ENCODE measurements around the gene BLOC1S4.
"Not testable (repeated sequence)": the region's sequence is repeated elsewhere in the genome, so short reads cannot be mapped to it uniquely, and the experiment has no call there.

BLOC1S4 gene

DNA sequence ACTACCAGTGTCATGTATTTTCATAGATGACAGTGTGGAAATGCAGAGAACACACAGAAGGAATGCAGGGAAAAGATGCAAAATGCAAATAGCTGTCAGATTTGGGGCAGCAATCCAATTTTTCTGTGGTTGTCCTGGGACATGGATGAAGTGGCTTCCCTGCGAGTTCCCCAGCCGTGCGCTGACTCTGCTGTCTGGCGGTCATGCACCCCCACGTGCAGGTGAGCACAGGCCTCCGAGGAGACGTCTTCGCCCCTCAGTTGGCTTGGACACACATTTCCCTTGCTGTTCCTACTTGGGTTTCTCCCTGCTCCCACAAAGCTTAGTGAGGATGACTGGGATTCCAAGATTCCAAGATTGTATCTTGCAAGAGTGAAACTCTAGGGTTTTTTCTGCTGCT, 24.4 kb downstream of the BLOC1S4 start:
- DNase-seq (ENCODE audit: low spot score) = no peak

DNA sequence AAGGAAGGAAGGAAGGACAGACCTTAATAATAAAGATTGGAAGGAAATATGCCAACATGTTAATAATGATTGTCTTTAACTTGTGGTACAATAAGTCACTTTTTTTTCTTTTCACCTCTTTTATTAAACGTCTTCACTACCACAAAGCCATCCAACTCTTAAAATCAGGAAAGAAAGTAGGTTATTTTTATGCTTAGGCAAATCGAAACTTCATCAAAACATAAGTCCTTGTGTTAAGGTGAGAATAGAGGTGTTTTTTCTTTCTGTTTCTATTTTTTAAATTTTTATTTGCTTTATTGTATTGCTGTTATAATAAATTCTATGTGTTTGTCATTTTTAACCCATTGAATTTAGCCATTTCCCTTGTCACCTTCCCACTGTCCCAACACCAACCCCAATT, 26.5 kb downstream of the BLOC1S4 start:
- no peak for DNase-seq (ENCODE audit: low spot score)

DNA sequence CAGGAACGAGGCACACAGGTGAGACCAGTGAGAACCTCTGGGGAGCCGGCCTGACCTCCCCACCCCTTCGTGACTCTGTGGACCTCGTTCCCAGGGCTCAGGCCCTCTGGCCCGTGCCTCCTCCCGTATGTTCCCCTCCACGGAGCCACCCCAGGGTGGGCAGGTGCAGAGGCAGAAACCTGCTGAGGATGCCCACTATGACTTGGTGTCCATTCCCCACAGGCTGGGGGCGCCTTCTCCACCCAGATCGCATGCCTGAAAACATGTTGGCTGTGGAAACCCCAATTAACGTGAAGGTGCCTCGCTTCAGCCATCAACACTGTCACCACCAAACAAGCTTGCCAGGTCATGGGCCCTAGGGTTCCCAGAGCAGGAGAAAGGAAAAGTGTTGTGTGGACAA, 27.0 kb downstream of the BLOC1S4 start:
- DNase-seq (ENCODE audit: low spot score) = no peak

DNA sequence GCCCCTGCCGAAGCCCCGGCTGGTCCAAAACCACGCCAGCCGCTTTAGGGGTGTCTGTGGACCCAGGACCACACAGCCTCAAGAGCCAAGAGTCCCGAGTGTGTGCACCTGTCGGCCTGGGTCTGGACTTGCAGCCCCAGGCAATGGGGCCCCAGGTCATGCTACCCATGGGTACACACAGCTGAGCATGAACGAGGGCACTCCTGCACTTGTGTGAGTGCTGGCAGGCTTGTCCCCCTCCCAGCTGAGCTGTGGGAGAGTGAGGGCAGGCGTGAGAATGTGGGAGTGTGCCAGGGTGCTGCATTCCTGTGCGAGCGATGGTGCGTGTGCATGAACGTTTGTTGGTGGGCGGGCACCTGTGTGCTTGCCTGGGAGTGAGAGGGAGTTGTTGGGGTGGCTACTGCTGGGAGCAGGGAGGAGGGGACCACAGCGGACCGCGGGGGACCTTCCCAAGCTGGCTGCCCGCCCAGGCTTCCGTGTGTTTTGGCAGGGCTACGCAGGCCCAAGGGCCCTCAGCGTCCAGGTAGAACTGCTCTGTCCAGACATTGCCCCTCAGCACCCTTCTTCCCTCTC, 30.8 kb downstream of the BLOC1S4 start:
- DNase-seq (ENCODE audit: low spot score) = no peak

DNA sequence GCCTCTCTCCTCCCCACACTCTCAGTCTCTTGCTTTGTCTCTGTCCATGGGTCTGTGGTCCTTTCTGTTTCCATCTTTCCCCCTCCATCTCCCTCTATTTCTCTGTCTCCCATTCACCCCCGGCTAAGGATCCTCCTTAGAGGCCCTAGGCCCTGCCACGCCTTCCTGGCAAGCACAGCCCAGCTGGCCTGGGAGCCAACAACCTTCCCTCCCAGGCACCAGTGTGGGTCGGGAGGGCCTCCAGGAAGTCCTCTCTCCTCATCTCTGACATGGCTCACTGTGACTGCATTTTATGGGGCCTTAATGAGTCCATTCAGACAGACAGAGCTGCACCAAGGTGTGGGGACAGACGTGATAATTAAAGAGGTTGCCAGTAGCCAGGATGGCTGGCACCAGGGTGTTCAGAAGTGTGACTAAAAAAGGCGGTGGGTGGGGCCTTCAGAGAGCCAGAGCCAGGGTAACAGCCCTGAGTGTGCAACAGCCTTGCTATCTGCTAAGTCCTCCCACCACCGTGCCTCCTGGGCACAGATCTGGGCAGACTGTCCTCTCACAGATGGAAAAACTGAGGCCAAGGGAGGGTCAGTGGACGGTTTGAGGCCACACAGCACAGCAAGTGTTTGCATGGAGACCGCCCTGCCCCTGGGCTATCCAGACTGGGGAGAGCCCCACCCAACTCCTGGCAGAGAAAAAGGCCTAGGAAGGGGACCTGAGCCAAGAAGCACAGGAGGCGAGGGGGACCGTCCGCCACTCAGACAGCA, 31.5 kb downstream of the BLOC1S4 start:
- peak; percentile 80 for DNase-seq (ENCODE audit: low spot score)

DNA sequence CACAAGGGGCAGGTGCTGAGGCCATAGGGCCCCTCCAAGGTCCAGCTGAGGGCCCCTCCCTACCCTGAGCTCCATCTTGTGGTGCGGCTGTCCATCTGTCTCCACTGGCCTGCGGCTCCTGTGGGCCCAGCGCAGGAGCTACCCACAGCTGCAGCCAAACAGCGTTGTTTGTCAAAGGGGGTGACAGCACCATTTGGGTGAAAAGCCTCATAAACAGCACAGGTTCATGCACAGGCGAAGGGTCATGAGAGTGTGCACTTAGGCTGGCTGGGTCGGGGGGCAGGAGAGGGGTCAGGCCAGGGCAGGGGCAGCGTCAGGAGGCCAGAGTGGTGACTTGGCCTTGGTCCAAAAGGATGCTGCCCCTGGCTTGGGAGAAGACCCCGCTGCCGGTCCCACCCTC, 32.3 kb downstream of the BLOC1S4 start:
- no peak for DNase-seq (ENCODE audit: low spot score)

DNA sequence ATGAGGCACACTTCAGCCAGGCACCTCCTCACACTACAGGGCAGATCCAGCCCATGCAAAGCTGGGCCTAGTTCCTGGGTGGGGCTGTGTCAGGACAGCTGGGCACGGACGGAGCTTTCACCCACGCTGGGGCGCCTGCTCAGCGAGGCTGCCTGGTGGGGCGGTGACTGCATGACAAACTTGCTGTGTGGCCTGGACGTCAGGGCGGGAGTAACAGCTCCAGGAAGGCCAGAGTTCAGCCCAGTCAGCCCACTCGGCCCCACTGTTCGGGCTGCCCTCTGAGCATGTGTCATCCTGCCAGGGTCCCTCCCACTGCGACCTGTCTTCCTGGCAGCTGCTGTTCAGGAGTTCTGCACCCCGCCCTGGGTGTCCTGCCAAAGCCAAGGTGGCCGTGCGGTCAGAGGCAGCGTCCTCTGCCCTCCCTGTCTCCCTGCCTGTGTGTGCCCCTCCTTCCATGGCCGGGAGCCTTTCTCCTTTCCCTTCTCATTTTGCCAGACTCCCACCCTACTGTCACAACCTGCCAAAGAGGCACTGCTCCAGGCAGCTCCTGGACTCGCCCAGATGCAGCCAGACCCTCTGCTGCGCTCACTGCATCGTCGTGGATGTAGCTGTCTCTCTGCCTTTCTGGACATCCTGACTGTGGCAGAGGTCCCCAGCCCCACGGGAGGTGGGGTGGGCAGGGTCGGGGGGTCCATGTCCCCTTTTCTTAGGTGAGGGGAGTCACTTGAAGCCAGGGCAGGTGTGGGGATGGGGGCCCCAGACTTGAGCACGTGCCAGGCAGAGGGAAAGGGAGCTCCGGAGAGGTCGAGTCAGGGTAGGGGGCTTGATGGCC, 33.6 kb downstream of the BLOC1S4 start:
- peak; percentile 60 for DNase-seq (ENCODE audit: low spot score)

DNA sequence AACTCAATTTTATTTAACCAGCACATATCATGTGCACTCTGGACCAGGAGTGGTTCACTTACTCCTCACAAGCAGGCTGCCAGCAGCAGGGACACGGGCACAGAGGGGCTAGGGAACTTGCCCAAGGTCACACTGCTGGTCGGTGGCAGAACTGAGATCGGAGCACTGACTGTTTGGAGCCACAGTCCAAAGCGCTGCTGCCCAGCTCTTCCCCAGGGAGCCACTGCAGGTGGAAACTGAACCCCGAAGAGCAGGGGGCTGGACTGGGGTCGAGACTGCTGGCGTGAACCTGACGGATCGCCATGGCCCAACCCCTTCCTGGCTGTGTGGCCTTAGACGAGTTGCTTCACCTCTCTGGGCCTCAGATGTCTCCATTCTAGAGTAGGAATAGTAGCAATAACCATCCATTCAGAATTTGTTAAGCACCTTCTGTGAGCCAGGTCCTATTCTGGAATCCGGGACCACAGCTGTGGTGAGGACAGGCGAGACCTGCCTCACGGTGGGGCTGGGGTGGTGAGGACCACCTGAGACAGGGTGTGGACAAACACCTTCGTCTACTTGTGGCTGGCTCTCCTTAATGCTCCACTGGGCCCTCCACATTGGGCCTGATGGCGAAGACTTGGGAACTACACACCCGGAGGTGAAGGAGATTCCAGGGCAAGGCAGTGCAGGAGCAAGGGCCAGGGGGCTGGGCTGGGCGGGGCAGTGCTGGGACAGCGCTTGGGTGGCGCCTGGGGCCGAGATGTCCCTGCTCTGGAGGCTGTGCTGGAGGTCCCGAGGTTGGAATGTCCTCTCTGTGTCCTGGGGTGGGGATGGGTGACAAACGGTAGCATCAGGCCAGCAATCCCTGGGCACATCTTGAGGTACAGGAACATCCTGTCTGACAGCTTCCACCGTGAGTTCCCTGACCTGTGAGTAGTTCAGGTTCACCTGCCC, 34.6 kb downstream of the BLOC1S4 start:
- no peak for DNase-seq (ENCODE audit: low spot score)

DNA sequence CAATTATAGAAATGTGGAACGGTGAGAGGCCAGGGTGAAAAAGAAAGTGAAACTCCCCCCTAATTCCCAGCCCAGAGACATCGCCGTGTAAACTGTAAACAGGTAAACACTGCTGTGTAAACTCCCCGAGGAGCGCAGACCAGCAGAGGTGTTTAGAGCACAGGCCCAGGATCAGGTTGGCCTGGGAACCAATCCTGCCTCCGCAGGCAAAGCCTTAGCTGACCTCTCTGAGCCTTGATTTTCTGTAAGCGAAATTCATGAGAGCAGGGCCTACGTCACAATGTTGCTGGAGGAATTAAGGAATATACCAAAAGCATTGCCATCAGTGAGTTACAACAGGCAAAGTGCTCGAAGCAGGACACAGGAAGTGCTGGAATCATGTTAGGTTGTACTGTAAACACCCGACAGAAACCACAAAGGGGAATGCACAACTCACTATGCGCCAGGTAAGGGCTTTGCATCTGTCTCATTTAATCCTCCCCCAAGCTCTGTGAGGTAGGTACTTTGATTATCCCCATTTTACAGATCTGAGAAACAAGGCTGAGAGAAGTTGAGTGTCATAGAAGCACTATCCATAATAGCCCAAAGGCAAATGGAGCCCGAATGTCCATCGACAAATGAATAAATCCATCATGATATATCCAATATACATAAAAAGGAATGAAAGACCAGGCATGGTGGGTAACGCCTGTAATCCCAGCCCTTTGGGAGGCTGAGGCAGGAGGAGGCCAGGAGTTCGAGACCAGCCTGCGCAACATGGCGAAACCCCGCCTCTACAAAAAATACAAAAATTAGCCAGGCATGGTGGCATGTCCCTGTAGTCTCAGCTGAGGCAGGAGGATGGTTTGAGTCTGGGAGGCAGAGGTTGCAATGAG, 35.9 kb downstream of the BLOC1S4 start:
- DNase-seq (ENCODE audit: low spot score) = no peak

DNA sequence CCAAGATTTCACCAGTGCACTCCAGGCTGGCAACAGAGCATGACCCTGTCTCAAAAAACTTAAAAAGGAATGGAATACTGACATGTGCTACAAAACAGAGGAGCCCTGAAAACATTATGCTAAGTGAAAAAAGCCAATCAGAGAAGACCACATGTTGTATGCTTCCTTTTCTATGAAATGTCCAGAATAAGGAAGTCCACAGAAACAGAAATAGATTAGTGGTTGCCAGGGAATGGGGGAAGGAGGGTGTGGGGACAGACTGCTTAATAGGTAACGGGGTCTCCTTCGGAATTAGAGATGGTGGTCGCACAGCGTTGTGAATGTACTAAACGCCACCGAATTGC, 36.5 kb downstream of the BLOC1S4 start:
- DNase-seq (ENCODE audit: low spot score) = no peak

DNA sequence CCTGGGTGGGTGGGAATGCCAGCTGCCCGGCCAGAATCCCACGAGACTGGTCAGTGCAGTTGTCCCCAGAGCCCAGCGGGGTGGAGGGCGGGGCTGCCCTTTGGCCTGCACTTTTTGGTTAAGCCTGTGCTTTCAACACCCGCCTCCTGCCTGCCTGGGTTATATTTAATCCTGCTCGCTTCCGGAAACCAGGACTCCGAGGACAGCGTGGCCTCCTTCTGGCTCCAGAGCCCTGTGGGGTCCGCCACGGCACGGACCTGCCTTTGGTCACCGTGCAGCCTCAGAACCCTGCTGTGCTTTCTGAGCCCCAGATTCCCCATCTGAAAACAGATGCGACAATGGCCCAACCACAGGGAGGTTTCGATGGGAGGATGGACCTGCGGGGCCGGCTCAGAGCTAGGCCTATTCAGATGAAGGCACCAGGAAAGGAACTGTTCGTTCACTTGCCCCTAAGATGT, 37.2 kb downstream of the BLOC1S4 start:
- no peak for DNase-seq (ENCODE audit: low spot score)

DNA sequence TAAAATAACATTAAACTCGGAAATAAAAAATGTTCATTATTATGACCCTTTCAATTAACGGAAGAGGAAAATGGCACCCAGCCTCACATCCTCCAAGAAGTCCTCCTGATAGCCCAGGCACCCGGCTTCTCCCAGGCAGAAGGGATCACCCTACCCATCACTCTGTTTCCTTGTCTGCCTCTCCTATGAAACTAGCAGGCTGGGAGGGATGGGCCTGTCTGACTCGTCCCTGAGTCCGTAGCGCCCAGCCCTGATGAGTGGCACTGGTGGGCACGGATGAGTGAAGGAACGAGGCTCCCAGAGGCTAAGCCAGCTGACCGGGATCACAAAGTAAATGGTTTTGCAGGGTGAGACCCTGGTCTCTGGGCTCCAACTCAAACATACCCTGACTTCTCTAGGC, 37.9 kb downstream of the BLOC1S4 start:
- DNase-seq (ENCODE audit: low spot score) = no peak

DNA sequence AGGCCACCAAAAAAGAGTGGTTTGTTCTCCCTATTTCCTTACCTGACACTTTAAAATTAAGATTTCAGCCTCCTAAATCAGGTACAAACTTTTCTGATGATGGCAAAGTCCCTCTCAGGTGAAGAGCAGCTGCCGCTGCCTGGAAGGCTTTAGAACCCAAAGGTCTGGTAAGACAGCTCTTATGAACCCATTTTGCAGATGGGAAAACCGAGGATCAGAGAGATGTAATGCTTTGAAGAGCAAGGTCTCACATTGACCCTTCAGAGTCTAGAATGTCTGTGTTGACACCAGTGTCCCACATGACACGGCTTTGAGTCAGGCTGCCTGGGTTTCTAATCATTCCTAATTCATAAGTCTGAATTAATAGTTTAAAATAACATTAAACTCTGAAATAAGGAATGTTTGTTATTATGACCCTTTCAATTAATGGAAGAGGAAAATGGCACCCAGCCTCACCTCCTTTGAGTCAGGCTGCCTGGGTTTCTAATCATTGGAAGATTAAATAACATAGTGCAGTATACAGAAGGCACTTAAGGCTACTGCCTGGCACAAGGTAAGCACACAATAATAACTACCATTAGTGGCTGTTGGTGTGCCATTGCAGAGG, 38.6 kb downstream of the BLOC1S4 start:
- DNase-seq (ENCODE audit: low spot score) = no peak

DNA sequence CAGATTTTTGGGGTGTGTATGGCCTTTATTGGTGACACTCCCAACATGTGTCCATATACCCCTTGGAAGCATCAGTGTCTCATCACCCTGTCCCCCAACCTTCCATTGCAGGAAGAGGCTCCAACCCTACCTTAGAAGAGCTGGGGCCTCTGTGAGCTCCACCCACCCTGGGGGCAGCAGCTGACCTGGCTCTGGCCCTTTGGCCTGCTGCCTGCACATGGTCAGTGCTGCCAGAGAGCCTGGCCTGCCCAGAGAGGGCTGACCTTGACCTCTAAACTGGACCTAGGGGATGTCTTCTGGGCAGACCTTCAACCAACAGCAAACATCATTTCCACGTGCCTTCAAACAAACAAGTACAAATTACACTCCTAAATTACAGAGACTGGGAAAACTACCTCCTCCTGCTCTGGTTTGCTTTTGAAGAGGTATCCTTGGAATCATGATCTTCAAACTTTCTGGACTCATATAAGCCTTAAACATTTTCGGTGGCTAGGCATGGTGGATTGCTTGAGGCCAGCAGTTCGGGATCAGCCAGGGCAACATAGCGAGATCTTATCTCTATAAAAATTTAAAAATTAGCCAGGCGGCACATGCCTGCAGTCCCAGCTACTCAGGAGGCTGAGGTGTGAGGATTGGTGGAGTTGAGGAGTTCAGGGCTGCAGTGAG, 39.2 kb downstream of the BLOC1S4 start:
- no peak for DNase-seq (ENCODE audit: low spot score)

DNA sequence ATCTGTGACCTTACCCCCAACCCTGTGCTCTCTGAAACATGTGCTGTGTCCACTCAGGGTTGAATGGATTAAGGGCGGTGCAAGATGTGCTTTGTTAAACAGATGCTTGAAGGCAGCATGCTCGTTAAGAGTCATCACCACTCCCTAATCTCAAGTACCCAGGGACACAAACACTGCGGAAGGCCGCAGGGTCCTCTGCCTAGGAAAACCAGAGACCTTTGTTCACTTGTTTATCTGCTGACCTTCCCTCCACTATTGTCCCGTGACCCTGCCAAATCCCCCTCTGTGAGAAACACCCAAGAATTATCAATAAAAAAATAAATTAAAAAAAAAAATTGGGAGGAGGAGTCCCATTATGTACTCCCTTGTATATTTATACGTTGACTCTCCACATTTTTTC, 40.4 kb downstream of the BLOC1S4 start:
- not testable (repeated sequence) for DNase-seq (ENCODE audit: low spot score)

DNA sequence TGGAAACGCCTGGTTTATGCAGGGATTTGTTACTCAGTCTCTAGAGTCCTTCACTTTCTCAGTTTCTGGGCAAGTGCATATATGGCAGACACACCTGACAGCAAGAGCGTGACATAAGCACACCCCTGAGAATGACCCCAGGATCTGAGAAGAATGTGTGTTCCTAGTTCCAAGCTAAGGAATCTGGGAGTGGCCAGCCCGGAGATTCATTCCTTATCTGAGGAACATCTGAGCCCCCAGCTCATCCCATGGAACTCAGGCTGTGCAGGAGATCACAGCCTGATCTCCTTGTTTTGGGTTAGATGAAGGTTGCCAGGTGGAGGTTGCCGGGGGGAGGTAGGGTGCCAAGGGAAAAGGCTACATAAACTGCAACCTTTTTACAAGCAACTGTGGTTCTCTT, 42.8 kb downstream of the BLOC1S4 start:
- no peak for DNase-seq (ENCODE audit: low spot score)

DNA sequence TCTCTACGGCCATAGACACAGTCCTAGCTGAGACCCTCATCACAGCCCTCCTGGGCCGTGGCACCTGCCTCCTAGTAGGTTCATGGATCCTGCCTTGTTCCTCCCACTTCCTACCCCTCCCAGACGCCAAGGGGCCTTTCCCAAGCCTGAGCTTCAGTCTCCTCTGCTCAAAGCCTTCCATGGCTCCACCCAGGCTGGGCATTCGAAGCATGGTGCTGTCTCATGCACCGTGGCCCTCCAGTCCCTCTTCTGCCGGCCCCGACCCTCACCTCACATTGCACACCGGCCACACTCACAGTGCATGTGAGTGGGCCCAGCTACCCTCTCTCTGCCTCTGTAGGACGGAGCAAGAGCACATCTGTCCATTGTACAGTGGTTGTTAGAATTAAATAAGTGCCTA, 44.9 kb downstream of the BLOC1S4 start:
- no peak for DNase-seq (ENCODE audit: low spot score)

DNA sequence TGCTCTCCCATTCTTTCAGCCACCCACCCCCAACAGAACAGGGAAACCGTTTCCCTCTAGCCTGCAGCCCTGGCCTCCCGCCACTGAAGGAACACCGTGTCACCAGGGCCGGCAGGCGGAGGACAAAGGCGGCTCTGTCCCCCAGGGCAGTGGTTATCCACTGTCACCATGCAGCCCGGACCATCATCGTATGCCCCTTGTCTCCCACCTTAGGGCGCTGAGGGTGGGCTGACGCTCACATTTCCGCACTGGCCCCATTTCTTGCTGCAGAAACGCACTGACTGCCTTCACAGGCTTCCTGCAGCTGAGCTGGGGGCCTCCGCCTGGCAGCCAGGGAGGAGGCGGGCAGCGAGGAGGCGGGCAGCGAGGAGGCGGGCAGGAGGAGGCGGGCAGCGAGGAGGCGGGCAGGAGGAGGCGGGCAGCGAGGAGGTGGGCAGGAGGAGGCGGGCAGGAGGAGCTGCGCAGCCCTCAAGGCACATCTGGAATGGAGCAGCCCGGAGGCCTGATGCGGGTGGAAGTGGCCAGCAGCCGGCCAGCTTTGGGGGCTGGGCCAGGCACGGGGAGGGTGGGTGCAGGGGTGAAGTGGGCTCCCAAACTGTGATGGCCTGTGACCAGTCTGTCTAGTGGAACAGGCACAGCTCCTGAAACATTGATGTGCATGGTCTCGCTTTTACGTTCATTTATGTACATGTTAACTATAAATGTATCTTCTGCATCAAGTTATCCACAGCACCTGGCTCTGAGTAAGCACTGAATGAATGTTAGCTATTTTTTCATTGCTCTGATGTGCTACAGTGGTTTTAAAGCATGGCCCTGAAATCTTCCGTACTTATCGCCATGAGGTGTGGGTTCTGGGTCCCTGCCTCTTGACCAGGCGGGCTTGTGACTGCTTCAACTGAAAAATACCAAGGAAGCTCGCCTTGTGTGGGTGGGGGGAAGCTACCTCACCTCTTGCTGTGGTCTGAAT, 46.0 kb downstream of the BLOC1S4 start:
- DNase-seq (ENCODE audit: low spot score) = peak; percentile 39

DNA sequence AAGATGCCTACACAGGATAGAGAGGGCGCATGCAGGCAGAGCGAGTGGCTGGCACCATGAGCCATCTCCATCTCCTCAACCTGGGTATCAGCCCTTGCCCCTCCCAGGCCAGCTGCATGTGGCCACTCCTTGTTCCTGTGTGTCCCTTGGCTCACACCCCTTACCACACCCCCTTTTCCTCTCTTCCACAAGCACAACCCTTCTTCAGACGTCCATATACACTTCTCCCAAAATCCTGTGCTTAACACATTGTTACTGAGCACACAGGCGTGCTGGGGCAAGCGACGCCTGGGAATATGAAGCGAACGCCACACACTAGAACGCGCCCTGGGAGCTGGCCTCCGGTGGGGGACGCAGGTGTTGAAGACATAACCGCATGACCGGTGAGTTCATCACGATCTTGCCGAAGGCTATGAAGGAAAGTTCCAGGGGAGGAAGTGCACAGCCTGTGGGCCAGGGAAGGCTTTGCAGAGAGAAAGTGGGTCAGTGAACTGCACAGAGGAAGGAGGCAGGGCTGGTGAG, 47.4 kb downstream of the BLOC1S4 start:
- no peak for DNase-seq (ENCODE audit: low spot score)
